ENCODE measurements around the gene WDR7.

Gene WDR7

DNA sequence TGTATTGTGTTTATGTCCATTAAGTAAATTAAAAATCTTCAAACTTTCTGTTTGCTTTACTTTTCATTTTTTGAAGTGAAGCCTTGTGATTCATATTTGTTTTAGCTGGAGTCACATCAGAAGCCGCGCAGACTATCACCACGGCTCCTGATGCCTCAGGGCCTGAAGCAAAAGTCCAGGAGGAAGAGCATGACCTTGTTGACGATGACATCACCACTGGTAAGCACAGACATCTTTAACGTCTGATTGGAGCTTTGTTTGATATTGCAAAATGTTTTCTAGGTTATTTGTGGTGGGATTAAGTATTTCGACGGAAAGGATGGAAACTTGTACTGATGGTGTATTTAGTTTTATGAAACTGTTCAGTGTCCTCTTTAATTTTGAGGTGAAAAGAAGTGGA is 164.8 kb downstream of the WDR7 start:
- no peak for DNase-seq

DNA sequence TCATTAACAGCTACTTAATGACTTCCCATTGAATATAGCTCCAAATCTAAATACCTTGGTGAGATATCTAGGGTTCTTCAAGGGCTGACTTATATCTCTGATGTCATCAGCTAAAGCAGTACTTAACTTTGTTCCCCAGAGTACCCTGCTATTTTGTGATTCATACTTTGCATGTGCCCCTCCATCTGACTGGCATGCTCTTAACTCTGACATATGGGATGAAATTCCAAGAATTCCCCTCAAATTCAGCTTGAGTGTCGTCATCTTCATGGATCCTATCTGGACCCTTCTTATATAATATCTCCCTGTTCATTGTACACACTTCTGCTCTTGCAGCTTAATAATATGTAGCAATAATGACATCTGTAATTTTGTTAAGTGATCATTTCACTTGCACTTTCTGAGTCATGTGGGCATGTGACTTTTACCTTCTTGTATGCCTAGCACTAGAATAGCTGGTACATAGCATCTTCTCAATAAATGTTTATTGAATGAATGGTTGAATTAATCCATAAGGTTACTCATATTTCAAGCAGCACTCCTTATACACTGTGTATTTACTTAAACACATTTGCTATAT is 172.9 kb downstream of the WDR7 start:
- peak; percentile 55 for DNase-seq

DNA sequence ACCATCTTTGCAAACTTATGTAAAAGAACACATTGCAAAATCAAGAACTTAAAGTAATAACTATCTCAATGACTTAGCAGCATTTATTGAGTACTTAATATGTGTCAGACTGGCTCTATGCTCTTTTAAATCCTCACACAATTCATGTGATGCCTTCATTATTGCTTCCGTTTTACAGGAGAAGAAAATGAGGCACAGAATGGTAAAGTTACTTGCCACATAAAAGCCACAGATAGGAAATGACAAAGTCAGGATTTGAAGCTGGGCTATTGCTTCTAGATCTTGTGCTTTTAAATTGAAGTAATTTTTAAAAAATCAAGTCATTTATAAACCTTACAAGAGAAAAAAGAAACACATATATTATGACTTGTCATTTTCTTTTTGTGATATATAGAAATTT is 174.2 kb downstream of the WDR7 start:
- peak; percentile 68 for DNase-seq

DNA sequence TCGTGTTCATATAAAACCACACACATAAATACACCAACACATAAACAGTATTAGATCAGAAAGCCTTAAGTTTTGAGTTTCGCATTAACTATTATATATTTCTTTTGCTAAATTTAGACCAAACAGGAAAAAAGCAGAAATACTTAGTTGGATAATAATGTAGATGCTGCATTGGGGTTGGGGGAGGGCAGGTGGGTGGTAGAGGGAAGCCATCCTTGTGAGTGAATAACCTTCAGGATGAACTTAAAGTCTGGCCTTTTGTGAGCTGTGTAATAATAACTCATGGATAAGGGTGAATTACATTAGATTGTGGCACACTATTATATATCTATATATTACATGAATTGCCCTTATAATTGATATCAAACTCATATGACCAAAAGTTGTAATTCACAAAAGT is 174.7 kb downstream of the WDR7 start:
- DNase-seq, result no peak

DNA sequence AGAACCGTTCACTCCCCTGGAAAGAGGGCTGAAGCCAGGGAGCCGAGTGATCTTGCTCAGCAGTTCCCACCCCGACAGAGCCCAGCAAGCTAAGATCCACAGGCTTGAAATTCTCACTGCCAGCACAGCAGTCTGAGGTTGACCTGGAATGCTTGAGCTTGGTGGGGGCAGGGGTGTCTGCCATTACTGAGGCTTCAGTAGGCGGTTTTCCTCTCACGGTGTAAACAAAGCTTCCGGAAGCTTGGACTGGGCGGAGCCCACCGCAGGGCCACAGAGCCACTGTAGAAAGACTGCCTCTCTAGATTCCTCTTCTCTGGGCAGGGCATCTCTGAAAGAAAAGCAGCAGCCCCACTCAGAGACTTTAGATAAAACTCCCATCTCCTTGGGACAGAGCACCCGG is 180.8 kb downstream of the WDR7 start:
- no peak for DNase-seq

DNA sequence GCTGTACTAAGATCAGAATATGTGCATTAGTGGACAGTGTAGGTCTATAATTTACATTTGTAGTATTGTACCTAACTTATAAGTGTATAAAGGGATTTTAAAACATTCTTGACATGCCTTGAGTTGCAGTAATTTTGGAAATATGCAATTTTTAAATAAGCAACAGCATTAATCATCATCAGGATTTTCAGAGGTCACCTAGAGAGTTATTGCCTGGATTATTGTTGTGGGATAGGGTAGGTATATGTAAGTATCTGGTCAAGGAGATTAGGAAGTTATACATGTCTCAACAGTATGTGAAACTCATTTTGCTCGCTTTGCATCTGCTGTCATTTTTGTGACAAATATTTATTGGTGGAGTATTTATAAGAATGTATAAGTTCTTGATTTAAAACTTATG is 184.2 kb downstream of the WDR7 start:
- DNase-seq, result no peak

DNA sequence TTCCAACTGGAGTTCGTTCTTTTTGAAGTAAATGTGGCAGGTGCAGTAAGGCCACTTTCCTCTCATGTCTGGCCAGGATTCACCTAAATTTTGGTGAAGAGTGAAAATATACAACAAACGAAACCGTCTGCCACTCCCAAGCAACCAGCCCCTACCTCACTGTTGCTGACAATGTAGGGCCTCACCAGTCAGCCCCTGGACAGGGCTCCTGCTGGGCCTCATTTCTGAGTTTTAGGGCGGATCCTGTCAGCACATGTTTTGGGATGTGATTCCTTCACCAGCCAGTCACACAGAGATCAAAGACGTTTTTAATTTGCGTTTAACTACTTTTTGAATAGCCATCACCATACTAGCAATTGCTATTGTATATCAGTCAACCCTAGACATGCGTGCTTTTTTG is 185.0 kb downstream of the WDR7 start:
- no peak for DNase-seq

DNA sequence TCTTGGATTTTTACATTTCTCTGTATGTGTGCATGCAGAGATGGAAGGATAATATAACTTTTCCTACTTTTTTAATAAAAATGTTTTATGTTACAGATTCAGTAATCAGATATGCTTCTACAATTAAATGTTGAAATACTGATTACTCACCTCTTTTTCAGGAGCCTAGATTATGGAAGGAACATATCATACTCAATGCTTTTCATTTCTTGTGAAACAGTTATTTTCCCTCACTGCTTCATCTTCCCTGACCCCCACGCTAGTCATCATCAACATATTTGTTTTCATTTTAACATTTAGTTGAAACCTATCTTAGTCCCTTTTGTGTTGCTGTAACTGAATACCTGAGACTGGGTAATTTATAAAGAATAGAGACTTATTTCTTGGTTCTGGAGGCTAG is 190.7 kb downstream of the WDR7 start:
- no peak for DNase-seq

DNA sequence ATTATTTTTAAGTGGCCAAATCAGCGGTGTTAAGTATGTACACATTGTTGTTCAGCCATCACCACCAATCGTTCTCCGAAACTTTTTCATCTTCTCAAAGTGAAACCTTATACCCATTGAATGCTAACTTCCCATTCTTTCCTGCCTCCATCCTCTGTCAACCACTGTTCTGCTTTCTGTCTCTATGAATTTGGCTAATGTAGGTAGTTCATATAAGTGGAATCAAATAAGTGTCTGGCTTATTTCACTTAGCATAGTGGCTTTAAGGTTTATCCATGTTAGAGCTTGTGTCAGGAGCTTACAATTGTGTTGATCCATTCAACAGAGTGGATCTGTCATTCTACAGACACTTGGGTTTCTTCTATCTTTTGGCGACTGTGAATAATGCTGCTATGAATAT is 192.1 kb downstream of the WDR7 start:
- no peak for DNase-seq

DNA sequence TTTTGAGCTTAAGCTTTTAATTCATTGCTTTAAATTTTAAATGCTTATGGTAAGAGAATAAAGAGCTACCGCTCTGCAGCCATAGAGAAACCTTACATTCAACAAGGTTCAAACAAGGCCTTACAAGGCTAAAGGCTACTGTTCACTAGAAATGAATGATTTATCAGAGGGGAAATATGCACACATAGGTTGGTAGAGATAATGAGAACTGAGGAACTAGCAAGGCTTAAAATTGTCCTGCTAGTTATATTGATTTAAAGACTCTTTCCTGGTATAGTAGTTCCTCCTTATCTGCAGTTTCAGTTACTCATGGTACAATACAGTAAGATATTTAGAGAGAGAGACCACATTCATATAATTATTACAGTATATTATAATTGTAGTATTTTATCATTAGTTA is 193.4 kb downstream of the WDR7 start:
- DNase-seq, result no peak

DNA sequence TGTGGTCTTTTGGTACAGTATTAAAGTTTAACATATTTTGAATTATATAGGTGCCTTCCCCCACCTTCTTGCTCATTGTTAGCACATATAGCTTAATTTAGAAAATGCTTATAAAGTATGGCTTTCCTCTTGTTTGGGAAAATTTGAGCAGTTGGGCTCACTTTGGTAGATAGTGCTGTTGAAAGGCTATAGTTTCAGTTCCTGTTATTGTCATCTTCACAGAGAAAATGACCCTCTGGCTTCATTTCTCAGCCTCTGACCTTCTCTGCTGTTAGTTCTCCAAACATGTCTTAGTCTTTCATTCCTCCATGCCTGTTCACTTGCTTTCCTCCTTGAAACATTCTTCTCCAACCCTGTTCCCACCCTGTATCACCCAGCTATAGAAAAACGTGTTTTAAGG is 200.6 kb downstream of the WDR7 start:
- DNase-seq, result peak; percentile 48

DNA sequence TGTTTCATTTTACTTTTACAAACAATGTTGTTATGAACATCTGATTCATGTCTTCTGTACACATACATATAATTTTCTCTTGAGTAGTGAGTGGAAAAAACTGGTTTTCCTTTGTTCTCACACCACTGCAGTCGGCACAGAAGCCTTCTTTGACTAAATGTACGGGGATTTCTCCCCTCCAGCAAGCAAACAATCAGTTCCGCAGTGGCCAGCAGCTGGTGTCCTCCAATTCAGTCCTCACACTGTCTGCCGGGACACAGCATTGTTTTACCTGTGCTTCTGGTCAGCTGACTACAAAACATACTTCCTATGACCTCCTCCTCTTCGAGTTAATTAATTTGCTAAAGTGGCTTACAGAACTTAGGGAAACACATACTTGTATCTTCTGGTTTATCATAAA is 202.8 kb downstream of the WDR7 start:
- DNase-seq, result no peak

DNA sequence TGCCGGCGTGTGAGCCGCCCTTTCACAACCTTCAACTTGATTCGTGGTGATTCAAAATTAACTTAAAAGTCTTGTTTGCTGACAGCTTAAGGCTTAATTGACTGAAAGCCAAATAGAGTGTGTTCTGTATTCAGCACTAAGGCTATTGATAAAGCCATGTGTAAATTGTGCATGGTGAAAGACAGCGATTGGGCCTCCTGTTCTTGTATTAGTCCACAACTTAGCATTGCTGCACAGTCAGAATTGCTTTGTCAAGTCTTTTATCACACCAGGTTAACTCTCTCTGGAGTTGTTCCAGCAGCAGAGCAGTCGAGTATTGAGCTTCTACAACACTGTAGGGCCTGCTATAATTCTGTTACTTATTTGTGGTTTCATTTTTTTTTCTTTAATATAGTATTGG is 210.1 kb downstream of the WDR7 start:
- no peak for DNase-seq

DNA sequence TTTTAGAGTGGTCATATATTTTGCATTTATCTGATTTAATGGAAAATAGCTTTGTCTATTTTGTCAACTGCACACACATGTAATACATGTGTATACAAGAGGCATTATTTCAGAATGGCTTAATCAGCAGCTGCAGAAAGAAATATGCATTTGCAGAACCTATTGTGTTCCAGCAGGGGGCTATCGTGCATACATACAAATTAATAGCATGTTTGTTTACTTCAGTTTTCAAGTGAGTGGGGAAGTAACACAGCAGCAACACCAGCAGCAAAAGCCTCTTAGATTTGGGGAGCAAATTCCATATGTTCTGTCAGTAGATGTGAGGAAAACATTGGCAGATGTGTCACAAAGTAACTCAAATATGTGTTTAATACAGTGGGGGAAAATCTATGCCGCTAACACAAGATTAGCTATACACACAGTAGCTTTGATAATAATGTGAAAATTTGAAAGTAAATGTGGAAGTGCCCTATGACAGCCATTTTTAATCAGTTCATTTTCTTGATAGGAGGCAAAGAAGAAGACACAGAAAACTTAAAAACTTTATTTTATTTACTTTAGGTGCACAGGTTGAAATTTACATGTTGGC is 218.1 kb downstream of the WDR7 start:
- DNase-seq, result peak; percentile 73

DNA sequence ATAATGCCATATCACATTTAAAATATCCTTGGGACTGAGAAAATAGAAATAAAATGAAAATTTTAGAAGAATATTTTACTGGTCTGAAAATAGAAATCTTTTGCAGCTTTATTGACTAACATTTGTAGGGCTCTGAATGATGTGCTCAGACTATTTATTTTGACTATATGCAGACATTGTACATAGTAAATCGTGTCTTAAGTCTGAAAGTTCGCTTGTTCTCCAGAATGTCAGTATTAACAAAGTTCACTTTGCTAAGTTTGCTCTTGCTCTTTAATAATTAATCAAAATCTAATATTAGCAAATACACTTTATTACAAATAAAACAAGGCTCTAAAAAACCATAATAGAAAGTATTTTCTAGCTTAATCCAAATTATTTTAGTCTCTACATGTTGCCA is 219.8 kb downstream of the WDR7 start:
- no peak for DNase-seq

DNA sequence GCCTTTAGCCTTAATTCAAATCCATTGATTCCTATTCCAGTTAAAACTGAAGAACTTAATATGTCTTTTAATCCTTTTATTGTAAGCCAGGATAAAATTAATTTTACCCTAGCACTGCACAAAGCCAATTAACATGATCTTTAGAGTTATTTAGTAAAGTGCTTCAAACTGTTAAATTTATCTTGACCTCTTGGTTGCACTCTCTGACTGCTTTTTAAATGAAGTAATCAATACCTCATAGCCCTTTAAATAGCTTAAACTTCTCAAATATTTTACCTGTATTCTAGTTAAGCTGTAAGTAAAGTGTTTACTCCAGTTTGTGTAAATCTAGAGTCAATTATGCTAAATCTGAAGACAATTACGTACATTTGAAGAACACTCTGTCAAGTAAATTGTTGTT is 221.0 kb downstream of the WDR7 start:
- DNase-seq, result no peak

DNA sequence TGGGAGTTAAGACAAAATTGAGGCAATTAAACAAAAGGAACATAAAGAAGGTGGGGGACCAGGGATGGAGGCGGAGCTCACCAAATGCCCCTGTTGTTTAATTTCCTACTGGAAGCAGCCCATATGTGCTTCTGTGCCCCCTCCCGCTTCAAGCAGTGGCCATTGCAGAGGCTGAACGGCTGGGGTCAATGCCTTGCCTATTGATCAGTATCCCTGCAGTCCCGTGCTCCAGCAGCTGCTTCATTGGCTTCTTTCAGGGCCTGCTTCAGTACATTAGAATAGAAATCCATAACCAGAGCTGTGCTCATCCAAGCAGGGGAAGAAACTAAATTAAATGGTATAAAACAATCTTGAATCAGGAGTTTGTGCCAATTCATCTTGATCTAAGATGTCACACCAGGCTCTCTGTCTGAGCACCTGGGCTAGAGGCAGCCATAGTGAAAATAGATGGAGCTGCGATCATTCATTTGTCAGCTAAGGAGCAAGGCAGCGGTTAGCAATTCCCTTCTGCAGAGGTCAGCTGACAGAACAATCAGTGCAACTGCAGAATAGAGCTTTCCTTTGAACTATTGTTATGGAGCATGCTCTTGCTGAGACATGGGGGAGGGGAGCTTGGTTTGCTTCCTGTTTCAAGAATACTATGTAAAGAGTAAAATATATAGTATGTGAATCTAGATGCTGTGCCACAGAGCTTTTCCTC is 222.4 kb downstream of the WDR7 start:
- no peak for DNase-seq

DNA sequence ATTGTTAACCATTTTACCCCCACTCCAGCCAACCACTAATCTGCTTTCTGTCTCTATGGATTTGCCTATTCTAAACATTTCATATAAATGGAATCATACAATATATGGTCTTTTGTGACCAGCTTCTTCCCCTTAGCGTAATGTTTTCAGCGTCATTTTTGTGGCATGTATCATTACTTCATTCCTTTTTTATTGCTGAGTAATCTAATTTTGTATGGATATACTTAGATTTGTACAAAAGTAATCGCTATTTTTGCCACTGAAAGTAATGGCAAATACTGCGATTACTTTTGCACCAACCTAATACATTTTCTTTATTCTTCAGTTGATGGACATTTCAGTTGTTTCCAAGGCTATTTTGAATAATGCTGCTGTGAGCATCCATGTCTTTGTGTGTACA is 227.6 kb downstream of the WDR7 start:
- no peak for DNase-seq

DNA sequence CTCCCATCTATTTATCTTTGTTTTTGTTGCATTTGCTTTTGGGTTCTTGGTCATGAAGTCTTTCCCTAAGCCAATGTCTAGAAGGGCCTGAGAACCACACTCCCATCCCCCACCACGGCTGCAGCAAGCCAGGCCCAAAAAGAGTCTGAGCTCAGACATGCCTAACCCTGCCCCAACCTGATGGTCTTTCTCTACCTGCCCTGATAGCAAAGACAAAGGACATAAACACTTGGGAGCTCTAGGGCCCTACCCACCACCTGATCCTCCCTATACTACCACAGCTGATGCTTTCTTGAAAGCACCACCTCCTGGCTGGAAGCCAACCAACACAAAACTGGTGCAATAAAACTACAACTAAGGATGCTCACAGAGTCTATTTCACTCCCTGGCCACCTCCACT is 233.4 kb downstream of the WDR7 start:
- no peak for DNase-seq

DNA sequence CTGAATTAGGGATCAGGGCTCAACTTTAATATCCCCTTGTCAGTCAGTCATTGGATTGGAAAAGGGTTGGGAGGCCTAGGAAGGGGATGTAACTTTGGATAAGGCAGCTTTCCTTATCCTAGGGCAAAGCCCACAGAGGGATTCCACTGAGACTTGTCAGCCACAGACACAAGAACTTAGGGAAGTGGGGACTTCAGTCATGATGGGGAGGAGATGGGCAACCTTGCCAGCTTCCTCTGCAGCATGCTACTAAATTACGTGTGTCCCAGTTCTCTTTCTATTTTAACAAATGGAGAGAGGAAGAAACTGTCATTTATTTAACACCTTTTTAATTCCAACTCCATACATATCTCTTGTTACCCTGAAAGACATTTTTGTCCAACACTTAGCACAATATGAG is 237.8 kb downstream of the WDR7 start:
- no peak for DNase-seq

DNA sequence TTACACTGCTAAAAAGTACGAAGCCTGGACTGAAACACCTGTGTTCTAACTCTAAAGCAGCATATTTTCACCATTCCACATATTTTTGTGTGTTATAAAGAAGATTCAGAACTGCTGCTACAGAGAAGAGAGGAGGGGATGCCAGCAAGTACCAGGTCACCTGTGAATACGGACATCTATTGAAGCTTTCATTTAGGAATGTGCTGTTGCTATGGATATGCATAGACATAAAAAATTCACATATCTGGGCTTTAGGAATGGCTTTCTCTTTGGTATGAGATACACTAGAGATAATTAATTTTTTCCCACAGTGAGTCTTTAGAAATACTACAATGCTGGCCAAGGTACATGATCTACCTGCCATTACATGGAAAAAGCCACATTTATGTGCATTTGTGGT is 238.5 kb downstream of the WDR7 start:
- DNase-seq, result no peak

DNA sequence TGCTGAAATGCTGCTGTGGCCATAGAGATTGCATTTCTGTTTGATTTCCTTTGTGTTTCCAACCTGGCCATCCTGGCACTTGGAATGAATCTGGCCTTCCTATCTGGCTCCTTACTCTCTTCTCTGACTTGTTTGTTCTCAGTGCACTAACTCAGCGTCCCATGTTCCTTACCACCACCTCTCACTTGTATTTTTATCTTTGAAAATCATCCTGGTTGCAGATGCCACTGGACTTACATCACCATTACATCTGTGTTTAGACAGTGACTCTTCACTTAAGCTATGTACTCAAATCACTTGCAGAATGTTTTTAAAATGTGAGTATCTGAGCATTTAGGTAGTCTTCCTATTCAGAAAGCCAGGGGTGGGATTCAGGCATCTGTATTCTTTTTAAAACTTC is 239.5 kb downstream of the WDR7 start:
- no peak for DNase-seq

DNA sequence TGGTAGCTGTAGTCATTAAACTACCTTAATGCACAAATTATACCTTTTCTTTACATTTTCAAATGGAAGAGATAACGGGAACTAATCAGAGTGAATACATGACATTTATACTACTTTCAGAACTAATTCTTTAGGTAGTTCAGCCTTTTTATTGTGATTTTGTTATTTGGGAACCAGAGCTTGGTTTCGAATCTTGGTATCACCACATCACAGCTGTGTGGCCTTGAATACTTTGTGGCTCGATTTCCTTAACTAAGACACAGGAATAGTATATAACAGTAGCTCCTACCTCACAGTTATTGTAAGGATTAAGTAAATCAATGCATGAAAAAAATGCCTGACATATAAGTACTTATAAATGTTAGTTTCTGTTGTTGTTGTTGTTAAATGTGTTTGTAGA is 240.0 kb downstream of the WDR7 start:
- no peak for DNase-seq

DNA sequence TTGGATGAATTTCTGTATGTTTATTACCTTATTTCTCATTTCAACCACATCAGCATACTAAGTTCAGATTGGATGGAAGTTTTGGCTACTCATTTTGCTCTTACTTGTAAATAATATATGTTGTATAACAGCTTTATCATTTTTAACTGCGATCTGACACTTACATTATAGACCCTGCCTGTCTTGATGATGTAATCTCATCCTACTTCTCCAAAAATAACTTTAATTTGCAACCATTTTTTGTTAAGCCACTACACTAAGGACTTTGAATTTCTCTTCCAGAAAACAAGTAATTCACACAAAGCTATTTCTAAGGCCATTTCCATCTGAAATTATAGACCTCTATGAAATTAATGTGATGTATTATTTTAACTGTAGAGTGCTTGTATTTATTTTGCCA is 240.7 kb downstream of the WDR7 start:
- no peak for DNase-seq

DNA sequence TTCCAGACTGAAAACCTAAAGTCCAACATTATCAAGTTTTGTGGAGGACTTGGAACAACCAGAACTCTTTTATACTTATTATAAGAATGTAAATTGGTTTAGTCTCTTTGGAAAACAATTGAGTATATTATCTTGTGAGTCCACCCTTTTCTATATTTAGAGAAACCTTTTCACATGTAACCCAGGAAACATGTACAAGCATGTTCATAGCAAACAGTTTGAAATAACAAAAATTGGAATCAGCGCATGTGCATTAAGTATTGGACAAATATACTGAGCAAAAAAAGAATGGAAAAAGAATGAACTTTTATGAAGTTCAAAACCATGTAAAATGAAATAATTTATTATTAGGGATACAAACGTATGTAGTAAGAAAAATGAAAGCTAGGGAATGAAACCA is 246.0 kb downstream of the WDR7 start:
- no peak for DNase-seq

Measured in inflammatory macrophage treated with lipopolysaccharide for 4 hours (primary cell).